OCI-LY7 (cell line): ENCODE measurements around the gene RGS7BP. TPM values are rescaled to one million over a fixed set of nuclear protein-coding genes. Genes with fewer than 3 reads are reported as not detected.
A peak's percentile ranks its signal among the peaks of the same experiment; 100 is the strongest.

Experiments
- BruUV-seq: library from RNA; stranded (reverse); fragments of 400-500 nt; replicated peaks from 2 replicates; lab custom pipeline; 2021; lab: Mats Ljungman, UMichigan
- CTCF ChIA-PET: fragments of 300-600 bp; sonication (Branson Sonifier 250); formaldehyde crosslinking; loops from one replicate; lab custom pipeline; 2022; ENCODE audit warnings: antibody characterized with exemption; ENCODE audit not compliant: unreplicated experiment; lab: Charles Lee
- POLR2A ChIA-PET: fragments of 300-600 bp; sonication (Branson Sonifier 250); formaldehyde crosslinking; loops from one replicate; lab custom pipeline; 2022; ENCODE audit warnings: antibody characterized with exemption; lab: Charles Lee
- DNase-seq: peaks from one replicate; pipeline ENCODE4 v3.0.0-alpha.2; 2015; ENCODE audit warnings: low spot score
- H2AFZ ChIP-seq: fragments of 200-600 bp; sonication (generic), shearing (Covaris generic); 2 replicates; pipeline ENCODE4 v1.6.1; 2014; ENCODE audit warnings: mild to moderate bottlenecking, antibody characterized with exemption, low read length, moderate library complexity
- H3K27ac ChIP-seq: fragments of 200-600 bp; sonication (generic); 2 replicates; pipeline ENCODE4 v1.5.1; 2014; ENCODE audit warnings: mixed run types, low read depth, mild to moderate bottlenecking, moderate library complexity, low read length, inconsistent platforms; ENCODE audit not compliant: poor library complexity, severe bottlenecking
- H3K36me3 ChIP-seq: fragments of 200-600 bp; sonication (generic); 2 replicates; pipeline ENCODE4 v1.6.1; 2014; ENCODE audit warnings: mild to moderate bottlenecking, antibody characterized with exemption, low read length, moderate library complexity, mixed read lengths; ENCODE audit not compliant: insufficient read depth
- H3K4me1 ChIP-seq: fragments of 200-600 bp; sonication (generic); 2 replicates; pipeline ENCODE4 v1.5.1; 2014; ENCODE audit warnings: mild to moderate bottlenecking, low read length; ENCODE audit not compliant: insufficient read depth, poor library complexity, severe bottlenecking
- H3K4me2 ChIP-seq: fragments of 200-600 bp; sonication (generic); 2 replicates; pipeline ENCODE4 v1.6.1; 2014; ENCODE audit warnings: mild to moderate bottlenecking, low read length
- H3K4me3 ChIP-seq: fragments of 200-600 bp; sonication (generic); 2 replicates; pipeline ENCODE4 v1.5.1; 2014; ENCODE audit warnings: mild to moderate bottlenecking, low read depth, low read length; ENCODE audit not compliant: poor library complexity, severe bottlenecking
- H3K79me2 ChIP-seq: fragments of 200-600 bp; sonication (generic); 2 replicates; pipeline ENCODE4 v1.6.1; 2016; ENCODE audit warnings: low read depth, mild to moderate bottlenecking, low read length, moderate library complexity, mixed read lengths; ENCODE audit not compliant: insufficient read depth
- H3K9me2 ChIP-seq: fragments of 200-600 bp; sonication (generic); 2 replicates; pipeline ENCODE4 v1.6.1; 2016; ENCODE audit warnings: mild to moderate bottlenecking, low read length, mixed read lengths; ENCODE audit not compliant: insufficient read depth
- H3K9me3 ChIP-seq: fragments of 200-600 bp; sonication (generic); 2 replicates; pipeline ENCODE4 v1.6.1; 2014; ENCODE audit warnings: mild to moderate bottlenecking, mixed run types, low read length, mixed read lengths
- H4K20me1 ChIP-seq: fragments of 200-600 bp; sonication (generic); 2 replicates; pipeline ENCODE4 v1.6.1; 2014; ENCODE audit warnings: mild to moderate bottlenecking, antibody characterized with exemption, low read length, moderate library complexity, mixed read lengths; ENCODE audit not compliant: insufficient read depth
- EZH2phosphoT487 ChIP-seq: fragments of 200-600 bp; sonication (generic); IDR thresholded peaks from 2 replicates; pipeline ENCODE4 v1.6.1; 2018; ENCODE audit warnings: low read depth, borderline replicate concordance, mild to moderate bottlenecking, mixed run types, antibody characterized with exemption, low read length, moderate library complexity, mixed read lengths
- intact Hi-C: fragments of 100-400 bp; cut with micrococcal nuclease; formaldehyde crosslinking; loops from one replicate; pipeline ENCODE4 v1.10.0; 2022; ENCODE audit not compliant: unreplicated experiment
- total RNA-seq, 2 experiments: library from RNA; depleted of rRNA in 1 of 2; stranded (reverse); fragments of >200 nt in 1 of 2; shearing (Covaris generic) in 1 of 2; gene quantifications; 2 replicates each; pipeline ENCODE4 v1.2.3, GENCODE V29; 2014 to 2022
- TF ChIP-seq, protein P1 (sequence below): fragments of 200-600 bp; sonication (generic); conservative IDR thresholded peaks from 2 replicates; pipeline ENCODE4 v1.5.1; 2014; ENCODE audit warnings: mild to moderate bottlenecking, antibody characterized with exemption, low read length, moderate library complexity, mixed read lengths

RGS7BP gene
- total RNA-seq, 2 experiments from 2014 or later: not detected

GRCh38 chr5:64634997-64635686 lies 129.3 kb downstream of the RGS7BP start:
- intact Hi-C loops: loop anchor here (1.0 to 10.0 kb wide), 3 partner anchors 149 to 848 kb away; no protein-coding TSS in a partner anchor
- Histone ChIP-seq H3K36me3 (no peaks in the 10 kb centered on the region), H3K79me2 (no peaks in the 10 kb centered on the region), H3K9me3 (no peaks in the 10 kb centered on the region), H3K9me2 (no peaks in the 10 kb centered on the region), H2AFZ (no peak overlapping the region; the same call in 1 of the 2 replicates), H3K4me3 (no peak overlapping the region), H3K4me1 (no peaks in the 10 kb centered on the region), H3K27ac (no peak overlapping the region), H3K4me2 (no peak overlapping the region), H4K20me1 (no peaks in the 10 kb centered on the region)
- POLR2A ChIA-PET: interaction anchor here (0.9 to 1.1 kb wide), 2 partner anchors 8 to 847 kb away, joined by 3 read pairs; no protein-coding TSS in a partner anchor
- TF ChIP-seq EZH2phosphoT487: no peak
- TF ChIP-seq, protein P1, sequence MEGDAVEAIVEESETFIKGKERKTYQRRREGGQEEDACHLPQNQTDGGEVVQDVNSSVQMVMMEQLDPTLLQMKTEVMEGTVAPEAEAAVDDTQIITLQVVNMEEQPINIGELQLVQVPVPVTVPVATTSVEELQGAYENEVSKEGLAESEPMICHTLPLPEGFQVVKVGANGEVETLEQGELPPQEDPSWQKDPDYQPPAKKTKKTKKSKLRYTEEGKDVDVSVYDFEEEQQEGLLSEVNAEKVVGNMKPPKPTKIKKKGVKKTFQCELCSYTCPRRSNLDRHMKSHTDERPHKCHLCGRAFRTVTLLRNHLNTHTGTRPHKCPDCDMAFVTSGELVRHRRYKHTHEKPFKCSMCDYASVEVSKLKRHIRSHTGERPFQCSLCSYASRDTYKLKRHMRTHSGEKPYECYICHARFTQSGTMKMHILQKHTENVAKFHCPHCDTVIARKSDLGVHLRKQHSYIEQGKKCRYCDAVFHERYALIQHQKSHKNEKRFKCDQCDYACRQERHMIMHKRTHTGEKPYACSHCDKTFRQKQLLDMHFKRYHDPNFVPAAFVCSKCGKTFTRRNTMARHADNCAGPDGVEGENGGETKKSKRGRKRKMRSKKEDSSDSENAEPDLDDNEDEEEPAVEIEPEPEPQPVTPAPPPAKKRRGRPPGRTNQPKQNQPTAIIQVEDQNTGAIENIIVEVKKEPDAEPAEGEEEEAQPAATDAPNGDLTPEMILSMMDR: peak; percentile 99
- CTCF ChIA-PET: interaction anchor here (0.6 to 1.3 kb wide), 2 partner anchors 149 to 176 kb away, joined by 3 to 5 read pairs; no protein-coding TSS in a partner anchor
- DNase-seq: peak; percentile 47
- BruUV-seq: no TSS peak

DNA sequence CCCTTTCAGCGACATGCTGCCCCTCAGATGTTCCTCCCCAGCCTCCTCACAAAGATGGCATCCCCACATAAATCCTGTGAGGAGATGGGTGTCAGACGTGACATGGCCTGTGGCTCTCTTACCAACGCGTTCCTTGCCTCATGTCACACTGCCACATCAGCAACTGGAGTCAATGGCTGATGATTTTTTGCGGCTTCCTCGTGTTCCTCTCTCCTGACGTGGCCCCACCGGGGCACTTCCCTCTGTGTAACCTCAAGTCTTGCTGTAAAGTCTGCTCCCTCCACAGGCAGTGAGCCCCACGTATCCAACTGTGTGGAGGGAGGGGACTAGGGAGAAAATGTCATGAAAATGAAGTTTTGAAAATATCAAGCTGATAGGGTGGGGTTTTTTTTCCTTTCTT lies 131.3 kb downstream of the RGS7BP start:
- POLR2A ChIA-PET: no interaction called here
- Histone ChIP-seq H3K9me3 (no peaks in the 10 kb centered on the region), H2AFZ (no peak overlapping the region), H3K4me2 (no peak overlapping the region), H3K4me3 (no peak overlapping the region), H3K36me3 (no peaks in the 10 kb centered on the region), H4K20me1 (no peaks in the 10 kb centered on the region), H3K79me2 (no peaks in the 10 kb centered on the region), H3K9me2 (no peaks in the 10 kb centered on the region), H3K27ac (no peak overlapping the region), H3K4me1 (no peaks in the 10 kb centered on the region)
- no TSS peak for BruUV-seq
- no peak for TF ChIP-seq EZH2phosphoT487
- TF ChIP-seq, protein P1: no peak
- CTCF ChIA-PET: no interaction called here
- DNase-seq: no peak
- intact Hi-C loops: loop anchor here (10.0 kb wide), 1 partner anchor 318 kb away; no protein-coding TSS in a partner anchor
